H1 (cell line): ENCODE results near the gene HNF1B. TPM values are rescaled to one million over a fixed set of nuclear protein-coding genes. Genes with fewer than 3 reads are reported as not detected.

Source experiments
- ASH2L ChIP-seq: fragments of 200-600, 300-600 bp; sonication (generic); IDR thresholded peaks from one replicate; pipeline ENCODE4 v1.7.1; 2017; ENCODE audit warnings: low read length
- ATF3 ChIP-seq: IDR thresholded peaks from 2 replicates; pipeline ENCODE4 v1.6.1; 2011; ENCODE audit warnings: low read depth, mild to moderate bottlenecking, low read length; ENCODE audit not compliant: insufficient read depth
- CHD7 ChIP-seq: fragments of 300-600 bp; sonication (generic); IDR thresholded peaks from 2 replicates; pipeline ENCODE4 v1.7.1; 2012; ENCODE audit warnings: low read length, moderate library complexity, mild to moderate bottlenecking, inconsistent platforms; ENCODE audit not compliant: insufficient replicate concordance
- GABPA ChIP-seq: IDR thresholded peaks from 2 replicates; pipeline ENCODE4 v1.6.1; 2011; ENCODE audit warnings: mild to moderate bottlenecking, low read length, moderate library complexity, borderline replicate concordance; ENCODE audit not compliant: insufficient read depth
- GTF2F1 ChIP-seq: IDR thresholded peaks from 2 replicates; pipeline ENCODE4 v1.6.1; 2012; ENCODE audit warnings: low read depth, low read length, improper control_type of control experiment, borderline replicate concordance
- MAFK ChIP-seq: IDR thresholded peaks from 2 replicates; pipeline ENCODE4 v1.6.1; 2012; ENCODE audit warnings: low read depth, mild to moderate bottlenecking, improper control_type of control experiment, low read length
- NRF1 ChIP-seq: IDR thresholded peaks from 2 replicates; pipeline ENCODE4 v1.6.1; 2011; ENCODE audit warnings: mild to moderate bottlenecking, low read depth, low read length, improper control_type of control experiment
- RAD21 ChIP-seq, 2 experiments: IDR thresholded peaks in 1 of 2; conservative IDR thresholded peaks in 1 of 2; 2 replicates each; pipeline ENCODE4 v1.6.1; 2011; ENCODE audit warnings: low read depth in 2 of 2, low read length in 2 of 2, improper control_type of control experiment in 1 of 2, inconsistent platforms in 1 of 2, mild to moderate bottlenecking in 1 of 2, moderate library complexity in 1 of 2
- RBBP5 ChIP-seq: IDR thresholded peaks from 2 replicates; pipeline ENCODE4 v1.7.1; 2012; ENCODE audit warnings: low read depth, mild to moderate bottlenecking, inconsistent platforms, low read length, moderate library complexity, borderline replicate concordance
- SP1 ChIP-seq: IDR thresholded peaks from 2 replicates; pipeline ENCODE4 v1.6.1; 2011; ENCODE audit warnings: low read depth, low read length
- polyA plus RNA-seq, 7 experiments: library from polyadenylated mRNA; depleted of rRNA in 3 of 7; stranded (reverse) in 5 of 7; unstranded in 2 of 7; fragments of >200 nt in 5 of 7; fragments of 200-250 nt in 2 of 7; gene quantifications; 1 replicate in 5 of 7; 2 replicates in 1 of 7; 4 replicates in 1 of 7; pipeline versions ENCODE4 v1.2.1 to v1.2.3, GENCODE V29; 2011 to 2013; ENCODE audit warnings: missing spikeins in 2 of 7, mixed read lengths in 2 of 7
- total RNA-seq: library from RNA; stranded (reverse); fragmentation: NEBNext Ultra II Directional; extraction: Animal tissue kit (Norgen Biotek cat#: 25700); gene quantifications from 2 replicates; pipeline ENCODE4 v1.2.1, GENCODE V29; 2021

Gene HNF1B
- total and polyA plus RNA-seq, 2 of the 8 experiments (the other 6 are each of a cell fraction or from before 2014, with no cell fraction given), result 0.13 to 0.30 TPM

GRCh38 chr17:37717627-37718323 is 27.1 kb downstream of the HNF1B start (continued):
- TF ChIP-seq CHD7 (no peak), GABPA (no peak), NRF1 (no peak), SP1 (no peak), ASH2L (no peak), RAD21 (IDR thresholded peaks at IDR 0.05 in 1 of 2, conservative IDR thresholded peaks at IDR 0.05 in 1 of 2; ENCODE audit: low read depth in 2 of 2, low read length in 2 of 2) (no peak), GTF2F1 (no peak), ATF3 (no peak), RBBP5 (no peak), MAFK (no peak)
